ENCODE measurements around the gene PRELP. TPM values are rescaled to one million over a fixed set of nuclear protein-coding genes. Genes with fewer than 3 reads are reported as not detected.

The PRELP gene
- total RNA-seq, 1 experiment from 2014 or later: not detected

DNA sequence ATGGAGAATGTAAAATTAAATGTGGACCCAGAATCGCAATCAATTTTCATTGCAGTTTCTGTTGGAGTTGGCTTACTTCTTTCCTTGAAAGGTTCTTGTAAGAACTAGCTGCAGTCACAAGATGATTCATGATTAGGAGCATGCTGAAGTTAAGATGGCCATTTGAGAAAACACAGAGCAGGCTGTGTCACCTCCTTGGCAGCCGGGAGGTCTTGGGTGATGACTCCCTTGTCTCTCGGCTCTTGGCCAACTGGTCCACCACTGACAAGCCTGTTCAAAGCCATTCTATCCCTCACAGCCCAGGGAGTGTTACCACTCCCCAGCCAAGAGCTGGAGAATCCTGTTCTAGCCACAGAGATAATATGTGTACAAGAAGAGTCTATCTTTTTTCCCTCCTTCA, 58.9 kb downstream of the PRELP start:
- Histone ChIP-seq H3K36me3 (ENCODE audit: control insufficient read depth, insufficient read depth, low read length) (no peaks in the 10 kb centered on the region), H3K4me1 (peaks cover 34% of the 10 kb centered on the region), H3K9me3 (no peaks in the 10 kb centered on the region), H3K27me3 (replicated peaks; ENCODE audit: control insufficient read depth, insufficient read depth, low read length) (no peaks in the 10 kb centered on the region), H3K4me3 (ENCODE audit: low read depth, low read length) (no peak overlapping the region)
- no peaks in the 10 kb centered on the region for H3K9me3 Mint-ChIP-seq (ENCODE audit: unreplicated experiment)
- H3K4me3 Mint-ChIP-seq (ENCODE audit: unreplicated experiment): no peak overlapping the region
- TF ChIP-seq, protein P1, sequence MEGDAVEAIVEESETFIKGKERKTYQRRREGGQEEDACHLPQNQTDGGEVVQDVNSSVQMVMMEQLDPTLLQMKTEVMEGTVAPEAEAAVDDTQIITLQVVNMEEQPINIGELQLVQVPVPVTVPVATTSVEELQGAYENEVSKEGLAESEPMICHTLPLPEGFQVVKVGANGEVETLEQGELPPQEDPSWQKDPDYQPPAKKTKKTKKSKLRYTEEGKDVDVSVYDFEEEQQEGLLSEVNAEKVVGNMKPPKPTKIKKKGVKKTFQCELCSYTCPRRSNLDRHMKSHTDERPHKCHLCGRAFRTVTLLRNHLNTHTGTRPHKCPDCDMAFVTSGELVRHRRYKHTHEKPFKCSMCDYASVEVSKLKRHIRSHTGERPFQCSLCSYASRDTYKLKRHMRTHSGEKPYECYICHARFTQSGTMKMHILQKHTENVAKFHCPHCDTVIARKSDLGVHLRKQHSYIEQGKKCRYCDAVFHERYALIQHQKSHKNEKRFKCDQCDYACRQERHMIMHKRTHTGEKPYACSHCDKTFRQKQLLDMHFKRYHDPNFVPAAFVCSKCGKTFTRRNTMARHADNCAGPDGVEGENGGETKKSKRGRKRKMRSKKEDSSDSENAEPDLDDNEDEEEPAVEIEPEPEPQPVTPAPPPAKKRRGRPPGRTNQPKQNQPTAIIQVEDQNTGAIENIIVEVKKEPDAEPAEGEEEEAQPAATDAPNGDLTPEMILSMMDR (IDR thresholded peaks at IDR 0.05; ENCODE audit: insufficient read depth in 1 of 2, low read depth in 1 of 2, low read length in 1 of 2, severe bottlenecking in 1 of 2, unreplicated experiment in 1 of 2): no peak
- peaks cover 11% of the 10 kb centered on the region for H3K36me3 Mint-ChIP-seq (ENCODE audit: insufficient read depth, unreplicated experiment)
- intact Hi-C loops (cut with micrococcal nuclease; ENCODE audit: unreplicated experiment): no loop called here
- ChIA-PET CTCF (no interaction called here), POLR2A (no interaction called here)
- no peak for DNase-seq
- BruUV-seq (replicated peaks): no TSS peak
- H3K27me3 Mint-ChIP-seq (ENCODE audit: insufficient read depth, unreplicated experiment): no peaks in the 10 kb centered on the region
- H3K27ac Mint-ChIP-seq (ENCODE audit: unreplicated experiment): peak overlapping the region; percentile 33
- peaks cover 23% of the 10 kb centered on the region for H3K4me1 Mint-ChIP-seq (ENCODE audit: low read depth, unreplicated experiment)

GRCh38 chr1:203536575-203536974, 61.0 kb downstream of the PRELP start:
- Mint-ChIP-seq H3K36me3 (ENCODE audit: insufficient read depth, unreplicated experiment) (peaks cover 11% of the 10 kb centered on the region), H3K4me1 (ENCODE audit: low read depth, unreplicated experiment) (peaks cover 23% of the 10 kb centered on the region), H3K27me3 (ENCODE audit: insufficient read depth, unreplicated experiment) (no peaks in the 10 kb centered on the region), H3K9me3 (ENCODE audit: unreplicated experiment) (no peaks in the 10 kb centered on the region), H3K4me3 (ENCODE audit: unreplicated experiment) (peak overlapping the region; percentile 49), H3K27ac (ENCODE audit: unreplicated experiment) (peak overlapping the region; percentile 92)
- ChIA-PET CTCF (interaction anchor here (1.9 kb wide), 1 partner anchor 33 kb away, joined by 6 read pairs; no protein-coding TSS in a partner anchor), POLR2A (interaction anchor here (0.6 kb wide), 1 partner anchor 90 kb away, joined by 4 read pairs; the partner anchor contains the start of gene ATP2B4)
- H3K27me3 ChIP-seq (replicated peaks; ENCODE audit: control insufficient read depth, insufficient read depth, low read length): no peaks in the 10 kb centered on the region
- H3K4me3 ChIP-seq (ENCODE audit: low read depth, low read length): no peak overlapping the region
- no peaks in the 10 kb centered on the region for H3K9me3 ChIP-seq
- TF ChIP-seq, protein P1 (IDR thresholded peaks at IDR 0.05; ENCODE audit: insufficient read depth in 1 of 2, low read depth in 1 of 2, low read length in 1 of 2, severe bottlenecking in 1 of 2, unreplicated experiment in 1 of 2): no peak
- intact Hi-C loops (cut with micrococcal nuclease; ENCODE audit: unreplicated experiment): loop anchor here (2.0 kb wide), 1 partner anchor 24 kb away; no protein-coding TSS in a partner anchor
- no peak for DNase-seq
- no TSS peak for BruUV-seq (replicated peaks)
- peaks cover 34% of the 10 kb centered on the region for H3K4me1 ChIP-seq
- H3K36me3 ChIP-seq (ENCODE audit: control insufficient read depth, insufficient read depth, low read length): no peaks in the 10 kb centered on the region

DNA sequence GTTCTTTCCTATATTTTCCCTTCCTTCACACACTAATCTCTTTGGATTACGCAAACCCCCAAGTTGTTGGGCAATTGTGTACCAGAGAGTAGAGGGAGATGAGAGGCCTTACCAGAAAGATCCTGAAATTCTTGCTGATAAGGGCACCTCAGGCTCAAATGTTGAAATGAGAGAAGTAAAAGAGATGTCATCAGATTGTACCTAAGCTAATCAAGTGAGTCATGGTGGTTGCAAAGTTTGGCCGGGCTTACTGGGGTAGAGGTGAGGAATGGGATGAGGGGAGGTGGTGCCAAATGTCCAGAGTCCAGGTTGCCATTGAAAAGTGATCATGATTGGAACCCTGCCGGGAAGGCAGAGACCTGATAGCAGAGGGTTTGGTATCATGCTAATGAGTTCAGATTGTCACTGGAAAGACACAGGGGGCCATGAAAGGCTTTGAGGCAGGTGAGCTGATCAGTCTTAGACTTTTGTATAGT, 61.4 kb downstream of the PRELP start:
- peak overlapping the region; percentile 92 for H3K27ac Mint-ChIP-seq (ENCODE audit: unreplicated experiment)
- Histone ChIP-seq H3K27me3 (replicated peaks; ENCODE audit: control insufficient read depth, insufficient read depth, low read length) (no peaks in the 10 kb centered on the region), H3K9me3 (no peaks in the 10 kb centered on the region), H3K36me3 (ENCODE audit: control insufficient read depth, insufficient read depth, low read length) (no peaks in the 10 kb centered on the region), H3K4me3 (ENCODE audit: low read depth, low read length) (no peak overlapping the region), H3K4me1 (peaks cover 34% of the 10 kb centered on the region)
- H3K9me3 Mint-ChIP-seq (ENCODE audit: unreplicated experiment): no peaks in the 10 kb centered on the region
- ChIA-PET POLR2A (interaction anchor here (0.5 to 0.8 kb wide), 3 partner anchors 90 to 232 kb away, joined by 3 to 8 read pairs (median 4); partner anchors contain the start of gene ATP2B4), CTCF (interaction anchor here (0.6 to 1.9 kb wide), 2 partner anchors 12 to 33 kb away, joined by 5 to 6 read pairs; no protein-coding TSS in a partner anchor)
- peak; percentile 86 to 89 for DNase-seq
- TF ChIP-seq, protein P1 (IDR thresholded peaks at IDR 0.05; ENCODE audit: insufficient read depth in 1 of 2, low read depth in 1 of 2, low read length in 1 of 2, severe bottlenecking in 1 of 2, unreplicated experiment in 1 of 2): no peak
- no TSS peak for BruUV-seq (replicated peaks)
- intact Hi-C loops (cut with micrococcal nuclease; ENCODE audit: unreplicated experiment): loop anchor here (1.0 to 2.0 kb wide), 2 partner anchors 24 to 89 kb away; partner anchors contain the start of gene ATP2B4
- H3K4me3 Mint-ChIP-seq (ENCODE audit: unreplicated experiment): peak overlapping the region; percentile 49
- no peaks in the 10 kb centered on the region for H3K27me3 Mint-ChIP-seq (ENCODE audit: insufficient read depth, unreplicated experiment)
- peaks cover 23% of the 10 kb centered on the region for H3K4me1 Mint-ChIP-seq (ENCODE audit: low read depth, unreplicated experiment)
- H3K36me3 Mint-ChIP-seq (ENCODE audit: insufficient read depth, unreplicated experiment): peaks cover 11% of the 10 kb centered on the region
